Glutamatergic neuron (in vitro differentiated cells): Measurements from ENCODE around the gene FAT4. TPM values are rescaled to one million over a fixed set of nuclear protein-coding genes. Genes with fewer than 3 reads are reported as not detected.

Experiments used
- DNase-seq: peaks from one replicate; pipeline ENCODE4 v3.0.0; 2022
- H3K27ac Mint-ChIP-seq: one replicate; pipeline ENCODE4 v1.8.0; 2020; ENCODE audit warnings: mild to moderate bottlenecking, mixed read lengths, inconsistent platforms; ENCODE audit not compliant: unreplicated experiment
- H3K27me3 Mint-ChIP-seq: one replicate; pipeline ENCODE4 v1.8.0; 2020; ENCODE audit warnings: mild to moderate bottlenecking, moderate library complexity, mixed read lengths, inconsistent platforms; ENCODE audit not compliant: unreplicated experiment
- H3K36me3 Mint-ChIP-seq: one replicate; pipeline ENCODE4 v1.8.0; 2020; ENCODE audit warnings: mild to moderate bottlenecking, mixed read lengths, inconsistent platforms; ENCODE audit not compliant: unreplicated experiment
- H3K4me1 Mint-ChIP-seq: one replicate; pipeline ENCODE4 v1.8.0; 2020; ENCODE audit warnings: mild to moderate bottlenecking, low read depth, mixed read lengths, inconsistent platforms; ENCODE audit not compliant: unreplicated experiment
- H3K4me3 Mint-ChIP-seq: one replicate; pipeline ENCODE4 v1.8.0; 2020; ENCODE audit warnings: mild to moderate bottlenecking, mixed read lengths, inconsistent platforms; ENCODE audit not compliant: unreplicated experiment
- H3K9me3 Mint-ChIP-seq: one replicate; pipeline ENCODE4 v1.8.0; 2020; ENCODE audit warnings: mild to moderate bottlenecking, moderate library complexity, mixed read lengths, inconsistent platforms; ENCODE audit not compliant: unreplicated experiment
- CTCF ChIP-seq: fragments of 200-600 bp; sonication (generic); IDR thresholded peaks from one replicate; pipeline ENCODE4 v1.5.0; 2021; ENCODE audit not compliant: partially characterized antibody, unreplicated experiment
- total RNA-seq: library from RNA; stranded (reverse); fragmentation: NEBNext Ultra II Directional; extraction: Animal tissue kit (Norgen Biotek cat#: 25700); gene quantifications from one replicate; pipeline ENCODE4 v1.2.1, GENCODE V29; 2021; ENCODE audit not compliant: unreplicated experiment

FAT4 gene
- total RNA-seq, 1 donor from 2014 or later, result 6.8 TPM

GRCh38 chr4:125360727-125361126, 46.0 kb downstream of the FAT4 start:
- Mint-ChIP-seq H3K4me1 (no peaks in the 10 kb centered on the region), H3K36me3 (no peaks in the 10 kb centered on the region), H3K9me3 (no peaks in the 10 kb centered on the region), H3K4me3 (no peak overlapping the region), H3K27me3 (peaks cover 2% of the 10 kb centered on the region), H3K27ac (no peak overlapping the region)
- DNase-seq, result no peak
- no peak for TF ChIP-seq CTCF
